ENCODE measurements around the gene CDH23.

Gene CDH23

DNA sequence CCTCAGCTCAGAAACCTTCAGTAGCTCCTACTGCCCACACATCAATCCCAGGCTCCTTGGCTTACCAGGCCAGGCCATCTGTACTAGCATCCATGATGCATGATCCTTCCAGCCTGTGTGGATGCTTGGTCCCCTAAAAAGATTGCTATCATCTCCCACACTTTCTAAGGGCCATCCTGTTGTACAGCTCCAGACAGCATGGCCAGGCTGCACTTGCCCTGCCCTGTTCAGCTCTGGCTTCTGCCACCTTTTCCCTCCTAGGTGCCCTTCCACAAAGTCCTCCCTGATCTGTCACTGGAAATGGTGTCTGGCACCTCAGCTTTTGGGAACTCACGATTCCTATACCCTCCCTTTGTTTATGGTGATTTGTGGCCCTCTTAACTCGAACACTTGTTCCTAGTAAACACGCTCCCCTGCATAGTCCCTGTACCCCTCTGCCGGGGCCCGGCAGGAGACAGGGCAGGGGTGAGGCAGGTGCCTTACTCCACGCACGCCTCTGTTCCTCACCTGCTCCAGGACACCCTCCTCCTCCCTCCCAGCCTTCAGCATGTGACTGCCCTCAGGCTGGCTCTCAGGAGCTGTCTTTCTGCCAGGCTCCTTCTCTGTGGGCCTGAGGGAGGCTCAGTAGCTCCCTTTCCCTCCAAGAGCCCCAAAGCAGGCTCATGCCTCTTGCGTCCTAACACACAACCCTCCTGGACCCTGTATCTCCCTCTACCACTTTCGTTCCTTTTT is 71.8 kb downstream of the CDH23 start:
- no peak for DNase-seq

DNA sequence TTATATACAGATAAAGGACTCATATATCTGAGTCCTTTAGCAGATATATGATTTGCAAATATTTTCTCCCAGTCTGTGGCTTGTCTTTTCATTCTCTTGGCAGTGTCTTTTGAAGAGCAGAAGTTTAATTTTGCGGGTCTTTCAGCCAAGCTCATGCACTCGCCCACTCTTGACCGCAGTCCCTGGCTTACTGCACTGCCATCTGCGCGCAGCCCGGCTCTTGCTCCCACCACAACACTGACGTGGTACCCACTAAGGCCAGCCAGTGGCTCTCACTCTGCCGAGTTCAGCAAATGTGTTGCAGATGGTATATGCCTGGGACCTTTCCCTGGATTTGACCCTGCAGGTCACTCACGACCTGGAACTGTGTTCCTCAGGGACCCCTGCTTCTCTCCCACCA is 74.3 kb downstream of the CDH23 start:
- DNase-seq, result no peak

GRCh38 chr10:71471957-71472365 is 75.2 kb downstream of the CDH23 start:
- DNase-seq, result no peak

DNA sequence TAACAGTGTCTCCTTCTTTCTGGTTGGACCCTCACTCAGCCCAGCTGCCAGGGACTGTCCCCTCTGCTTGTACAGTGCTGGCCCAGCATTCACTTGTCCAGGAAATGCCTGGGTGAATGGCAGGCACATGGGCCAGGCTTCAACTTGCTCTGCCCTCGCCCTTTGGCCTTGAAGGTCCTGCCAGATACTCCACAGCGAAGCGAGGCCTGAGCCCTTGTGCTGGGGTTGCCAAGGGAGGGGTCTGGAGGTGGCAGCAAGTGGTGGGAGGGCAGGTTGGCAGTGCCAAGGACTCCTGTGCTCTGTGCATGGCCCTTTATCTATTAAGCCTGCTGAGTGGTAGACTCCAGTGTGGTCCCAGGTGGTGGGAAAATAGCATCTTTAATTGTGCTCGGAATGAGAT is 75.7 kb downstream of the CDH23 start:
- no peak for DNase-seq

- DNase-seq, result no peak
Observed at GRCh38 chr10:71472912-71473311, 76.2 kb downstream of the CDH23 start.

- no peak for DNase-seq
Observed at GRCh38 chr10:71473671-71474599, 77.2 kb downstream of the CDH23 start.

- DNase-seq, result no peak
Observed at GRCh38 chr10:71474702-71475242, 78.1 kb downstream of the CDH23 start.

DNA sequence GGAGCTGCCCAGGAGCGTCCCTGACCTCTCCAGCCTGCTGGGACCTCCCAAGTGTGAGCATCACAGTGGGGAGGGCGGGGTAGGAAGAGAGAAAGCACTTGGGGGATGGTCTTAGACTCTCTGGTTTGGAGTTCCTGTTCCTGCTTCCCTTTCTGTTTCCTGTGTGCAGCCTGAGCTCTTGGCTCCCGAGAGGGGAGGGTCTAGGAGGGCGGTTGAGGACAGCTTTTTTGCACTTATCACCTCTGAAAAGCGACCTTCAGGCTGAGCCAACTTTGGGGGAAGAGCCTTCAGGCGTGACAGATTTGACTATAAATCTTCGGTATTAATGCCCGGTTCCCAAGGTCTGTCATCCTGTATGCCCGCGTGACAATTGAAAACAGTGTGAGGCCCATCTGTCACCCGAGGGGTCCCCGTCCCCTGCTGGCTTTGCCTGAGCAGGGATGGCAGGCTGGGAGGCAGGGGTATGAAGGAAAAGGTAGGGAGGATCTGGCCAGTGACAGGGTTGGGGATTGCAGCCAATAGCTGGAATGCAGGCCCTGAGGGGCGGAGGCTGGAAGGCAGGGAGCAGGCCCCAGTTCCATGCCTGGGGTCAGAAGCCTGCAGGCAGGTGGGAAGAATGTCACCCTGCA is 78.6 kb downstream of the CDH23 start:
- DNase-seq, result peak; percentile 62

DNA sequence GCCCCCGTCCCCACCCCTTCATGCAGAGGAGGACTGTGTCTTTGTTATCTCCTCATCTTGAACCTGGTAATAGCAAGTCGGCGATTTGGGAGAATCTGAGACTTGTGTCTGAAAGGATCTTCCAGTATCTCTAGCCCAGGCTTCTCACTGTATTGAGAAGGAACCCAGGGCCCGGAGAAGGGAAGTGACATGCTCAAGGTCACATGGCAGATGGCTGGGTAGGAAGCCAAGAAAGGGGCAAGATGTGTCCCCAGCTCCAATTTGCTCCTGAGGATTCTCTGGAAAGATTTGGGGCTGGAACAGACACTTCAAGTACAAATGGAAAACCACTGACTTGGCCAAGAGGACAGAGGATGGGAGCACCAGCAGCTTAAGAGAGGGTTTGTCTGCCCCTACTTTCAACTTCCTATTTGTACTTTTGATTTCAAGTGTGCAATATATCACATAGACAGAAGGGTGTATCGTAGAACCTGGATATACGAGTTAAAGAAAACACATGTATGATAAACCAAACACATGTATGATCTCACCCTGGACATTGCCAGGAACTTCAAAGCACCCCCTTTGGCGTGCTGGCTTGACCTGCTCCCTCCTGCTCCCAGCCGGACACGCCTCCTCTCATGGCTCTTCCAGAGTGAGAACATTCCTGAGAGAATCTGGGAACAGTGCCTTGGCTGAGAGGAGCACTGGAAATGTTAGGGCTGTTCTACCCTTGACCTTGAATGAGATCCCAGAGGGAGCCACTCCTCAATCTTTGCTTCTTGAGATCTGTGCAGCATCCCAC is 79.7 kb downstream of the CDH23 start:
- DNase-seq, result no peak

GRCh38 chr10:71478173-71478572 is 81.5 kb downstream of the CDH23 start:
- DNase-seq, result no peak

DNA sequence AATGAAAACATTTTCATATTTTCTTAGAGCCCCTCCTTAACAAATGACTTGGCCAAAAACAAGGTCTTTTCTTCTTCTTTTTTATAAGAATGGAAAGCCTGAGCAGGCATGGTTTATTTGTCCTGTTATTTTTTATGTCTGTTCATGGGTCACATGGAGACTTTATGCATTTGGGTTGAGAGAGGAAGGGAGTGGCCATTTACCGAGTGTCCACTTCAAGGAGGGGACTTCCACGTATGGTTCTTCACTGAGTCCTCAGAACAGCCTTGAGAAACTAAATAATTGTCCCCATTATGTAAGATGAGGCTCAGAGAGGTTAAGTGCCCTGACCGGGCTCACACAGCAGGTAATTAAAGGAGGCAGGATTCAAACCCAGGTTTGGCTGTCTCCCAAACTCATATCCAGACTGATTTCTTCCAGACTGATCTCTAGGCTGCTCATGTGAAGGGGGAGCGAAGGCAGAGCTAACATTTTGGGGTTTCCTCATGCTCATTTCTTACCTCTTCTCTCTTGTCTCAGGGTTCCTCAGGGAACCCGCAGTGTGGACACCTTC is 82.2 kb downstream of the CDH23 start:
- DNase-seq, result no peak

GRCh38 chr10:71479831-71480230 is 83.1 kb downstream of the CDH23 start:
- DNase-seq, result no peak

GRCh38 chr10:71480662-71481061 is 83.9 kb downstream of the CDH23 start:
- no peak for DNase-seq

GRCh38 chr10:71481746-71482410 is 85.2 kb downstream of the CDH23 start:
- DNase-seq, result no peak

DNA sequence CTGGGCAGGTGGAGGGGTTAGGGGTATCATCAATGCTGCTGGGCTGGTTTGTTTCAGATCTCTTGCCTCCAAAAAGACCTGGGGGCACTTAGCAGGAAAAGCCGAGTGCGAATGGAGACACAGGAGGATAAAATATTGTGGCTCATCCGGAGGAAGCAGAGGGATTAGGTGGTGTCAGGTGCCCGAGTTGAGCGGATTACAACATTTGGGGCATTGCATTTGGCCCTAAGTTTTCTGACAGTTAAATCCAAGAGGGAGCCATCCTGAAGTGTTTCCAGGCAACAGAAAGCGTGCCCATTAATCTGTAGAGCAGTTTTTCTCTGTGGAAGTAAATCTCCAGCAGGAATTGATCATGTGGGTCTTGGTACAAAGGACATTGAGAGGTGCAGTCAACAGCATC is 85.9 kb downstream of the CDH23 start:
- DNase-seq, result no peak

DNA sequence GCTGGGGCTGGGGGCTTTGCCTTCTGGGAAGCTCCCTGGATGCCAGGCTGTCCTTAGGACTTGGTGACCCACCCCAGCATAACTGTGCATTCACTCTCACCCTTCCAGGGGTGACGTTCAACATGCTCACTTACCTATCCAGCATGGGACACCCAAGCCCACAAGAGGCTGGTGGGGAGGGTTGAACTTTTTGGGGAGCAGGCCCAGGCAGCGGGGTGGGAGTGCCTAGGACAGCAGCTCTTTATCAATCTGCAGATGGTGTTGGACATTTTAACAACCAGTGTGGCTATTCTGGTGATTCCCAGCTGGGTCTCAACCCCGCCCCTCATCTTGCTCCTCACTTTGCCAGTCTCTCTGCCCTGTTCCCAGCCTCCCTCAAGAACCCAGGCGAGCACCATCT is 86.4 kb downstream of the CDH23 start:
- no peak for DNase-seq

- no peak for DNase-seq
Observed at GRCh38 chr10:71483885-71484751, 87.4 kb downstream of the CDH23 start.

DNA sequence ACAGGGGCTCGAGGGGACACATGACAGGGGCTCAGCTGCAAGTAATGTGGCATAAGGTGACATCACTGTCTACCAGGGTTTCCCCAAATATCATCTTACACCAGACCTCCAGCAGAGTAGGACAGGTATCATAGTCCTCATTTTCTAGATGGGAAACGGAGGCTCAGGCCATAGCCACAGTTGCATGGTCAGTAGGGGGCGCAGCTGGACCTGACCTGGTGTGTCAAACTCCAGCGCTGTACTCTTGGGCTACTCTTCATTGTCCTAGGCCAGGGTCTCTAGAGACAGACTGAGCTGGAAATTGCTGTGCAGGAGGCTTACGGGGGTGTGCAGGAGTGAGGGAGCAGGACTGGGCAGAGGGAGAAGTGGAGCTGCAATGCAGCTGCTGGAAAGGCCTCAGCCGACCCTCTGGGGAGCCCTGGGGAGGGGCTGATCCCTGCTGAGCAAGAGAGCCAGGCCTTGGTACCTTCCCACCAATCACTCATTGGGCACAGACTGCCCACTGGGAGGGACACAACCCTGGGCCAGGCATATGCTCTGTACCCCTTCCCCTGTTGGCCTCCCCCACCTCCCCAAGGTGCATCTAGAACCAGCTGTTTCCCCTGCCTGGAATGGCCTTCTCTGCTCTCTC is 89.9 kb downstream of the CDH23 start:
- peak; percentile 66 for DNase-seq

DNA sequence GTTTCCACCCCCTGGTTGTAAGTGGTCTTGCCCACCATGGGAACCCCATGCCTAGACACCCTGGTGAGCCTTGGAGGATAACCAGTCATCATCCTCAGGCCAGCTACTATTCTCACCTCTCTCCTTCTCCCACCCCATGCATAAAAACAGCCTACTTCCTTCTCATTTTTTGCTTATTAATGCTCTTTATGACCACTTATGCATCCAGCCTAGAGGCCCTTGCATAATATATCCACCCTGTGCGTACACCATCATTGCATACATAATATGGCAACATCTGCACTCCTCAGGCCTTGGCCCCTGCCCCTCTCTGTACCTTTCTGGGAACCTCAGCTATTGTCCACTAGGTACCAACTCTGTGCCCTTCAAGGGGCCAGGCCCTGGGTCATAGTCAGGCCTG is 91.0 kb downstream of the CDH23 start:
- DNase-seq, result no peak

- DNase-seq, result no peak
Observed at GRCh38 chr10:71489077-71489476, 92.4 kb downstream of the CDH23 start.
